GM20000 (cell line): ENCODE data around the gene KRTAP3-1.

Experiments used
- DNase-seq: peaks from one replicate; pipeline ENCODE4 v3.0.0; 2012; ENCODE audit warnings: low spot score
- CTCF ChIP-seq: IDR thresholded peaks from 2 replicates; pipeline ENCODE4 v1.5.1; 2012; ENCODE audit warnings: mild to moderate bottlenecking, control low read depth; ENCODE audit errors: extremely low read depth, missing control alignments

The KRTAP3-1 gene

GRCh38 chr17:40974366-40974765 lies 34.6 kb downstream of the KRTAP3-1 start:
- TF ChIP-seq CTCF: no peak
- DNase-seq: no peak

- DNase-seq: no peak
- no peak for TF ChIP-seq CTCF
Observed at GRCh38 chr17:40967582-40967981, 41.3 kb downstream of the KRTAP3-1 start.

- DNase-seq: no peak
- TF ChIP-seq CTCF: no peak
Observed at GRCh38 chr17:40966848-40967247, 42.1 kb downstream of the KRTAP3-1 start, which contains the start of gene KRT39. KRT39 (minus strand) TSS chr17:40966948; CDS start chr17:40966856, 92 bp downstream.

- peak; percentile 37 for DNase-seq
- peak; percentile 39 for TF ChIP-seq CTCF
Observed at GRCh38 chr17:40963838-40964237, 45.1 kb downstream of the KRTAP3-1 start.

GRCh38 chr17:40962059-40962561 lies 46.8 kb downstream of the KRTAP3-1 start:
- DNase-seq: no peak
- TF ChIP-seq CTCF: no peak

GRCh38 chr17:40961591-40961990 lies 47.3 kb downstream of the KRTAP3-1 start:
- TF ChIP-seq CTCF: no peak
- no peak for DNase-seq

- TF ChIP-seq CTCF: no peak
- DNase-seq: no peak
Observed at GRCh38 chr17:40960144-40960543, 48.8 kb downstream of the KRTAP3-1 start.
